OCI-LY1 (cell line): ENCODE measurements around the gene MMADHC.

ENCODE experiments used
- CTCF ChIP-seq: fragments of 200-600 bp; sonication (generic), shearing (Covaris generic); IDR thresholded peaks from 2 replicates; pipeline ENCODE4 v1.5.1; 2017; ENCODE audit warnings: mild to moderate bottlenecking, antibody characterized with exemption, low read length, moderate library complexity, mixed read lengths
- EZH2 ChIP-seq: fragments of 200-600 bp; sonication (generic), shearing (Covaris generic); IDR thresholded peaks from 2 replicates; pipeline ENCODE4 v1.8.0; 2017; ENCODE audit warnings: borderline replicate concordance, mixed run types, mild to moderate bottlenecking, antibody characterized with exemption, low read length, moderate library complexity, mixed read lengths

- TF ChIP-seq CTCF (no peak), EZH2 (no peak)
These were observed 716 bp downstream of the MMADHC start for GRCh38 chr2:149586898-149587219.
